HepG2 (cell line): ENCODE data around the gene MRI1. TPM values are rescaled to one million over a fixed set of nuclear protein-coding genes. Genes with fewer than 3 reads are reported as not detected.

Experiments used
- ATAC-seq: fragments of 200-7000 bp; cut with Tn5 transposase; 3 replicates; pipeline ENCODE4 v1.9.1; 2020; ENCODE audit warnings: mild to moderate bottlenecking, moderate library complexity
- BruUV-seq: library from RNA; stranded (reverse); fragments of 400-500 nt; replicated peaks from 2 replicates; lab custom pipeline; 2021; lab: Mats Ljungman, UMichigan
- CTCF ChIA-PET: fragments of 300-600 bp; formaldehyde crosslinking; extraction: SDS; loops from one replicate; lab custom pipeline; 2021; ENCODE audit warnings: low total read pairs, inconsistent platforms, low intra/inter-chr PET ratio; lab: Yijun Ruan, JAX
- POLR2A ChIA-PET: fragments of 350-600 bp; sonication (Branson Sonifier 250); formaldehyde crosslinking; loops from one replicate; lab custom pipeline; 2020; ENCODE audit warnings: antibody characterized with exemption, inconsistent platforms; lab: Yijun Ruan, JAX
- DNase-seq: peaks from one replicate; pipeline ENCODE4 v3.0.0-alpha.2; 2015; ENCODE audit warnings: low spot score
- FAIRE-seq: peaks from 3 replicates; lab custom pipeline; 2011; peaks lifted over from hg19 to GRCh38; lab: Jason Lieb, UNC
- H2AFZ ChIP-seq: one replicate; pipeline ENCODE4 v1.6.1; 2011; ENCODE audit warnings: low read length, inconsistent platforms
- H3K27ac ChIP-seq: fragments of 300-600 bp; 3 replicates; pipeline ENCODE4 v1.8.0; 2011; ENCODE audit warnings: mixed run types, mild to moderate bottlenecking, mixed read lengths, low read length, inconsistent platforms; ENCODE audit not compliant: insufficient read depth; ENCODE audit errors: extremely low read length
- H3K27me3 ChIP-seq, 2 experiments: fragments of 200-600 bp in 1 of 2; 2 replicates in 1 of 2; 3 replicates in 1 of 2; pipeline versions ENCODE4 v1.6.0 to v1.8.0; 2011; ENCODE audit warnings: low read length in 2 of 2, mild to moderate bottlenecking in 2 of 2, moderate library complexity in 2 of 2, inconsistent platforms in 1 of 2; ENCODE audit not compliant: insufficient read depth in 2 of 2, control insufficient read depth in 1 of 2
- H3K36me3 ChIP-seq, 2 experiments: fragments of 200-600 bp in 1 of 2; replicated peaks in 1 of 2; 2 replicates in 1 of 2; 3 replicates in 1 of 2; pipeline versions ENCODE4 v1.5.1 to v1.8.0; 2011; ENCODE audit warnings: low read length in 2 of 2, inconsistent platforms in 1 of 2; ENCODE audit not compliant: insufficient read depth in 2 of 2, control insufficient read depth in 1 of 2
- H3K4me1 ChIP-seq: 2 replicates; pipeline ENCODE4 v1.5.1; 2012; ENCODE audit warnings: low read length, inconsistent platforms; ENCODE audit not compliant: insufficient read depth
- H3K4me2 ChIP-seq: 2 replicates; pipeline ENCODE4 v1.6.0; 2011; ENCODE audit warnings: low read depth, low read length, inconsistent platforms
- H3K4me3 ChIP-seq, 3 experiments: fragments of 200-600 bp in 1 of 3; sonication (generic), shearing (Covaris generic) in 1 of 3; replicated peaks in 1 of 3; 2 replicates each; pipeline ENCODE4 v1.5.1; 2011 to 2016; ENCODE audit warnings: low read length in 3 of 3, inconsistent platforms in 2 of 3, low read depth in 2 of 3, mild to moderate bottlenecking in 2 of 3, control low read depth in 1 of 3, mixed read lengths in 1 of 3; ENCODE audit not compliant: insufficient read depth in 1 of 3
- H3K79me2 ChIP-seq: one replicate; pipeline ENCODE4 v1.6.1; 2011; ENCODE audit warnings: low read length, inconsistent platforms; ENCODE audit not compliant: insufficient read depth
- H3K9ac ChIP-seq: 2 replicates; pipeline ENCODE4 v1.6.0; 2011; ENCODE audit warnings: mild to moderate bottlenecking, low read depth, low read length, inconsistent platforms; ENCODE audit not compliant: insufficient read depth
- H3K9me3 ChIP-seq: 2 replicates; pipeline ENCODE4 v1.5.1; 2012; ENCODE audit warnings: mild to moderate bottlenecking, low read length
- H4K20me1 ChIP-seq: 2 replicates; pipeline ENCODE4 v1.6.0; 2011; ENCODE audit warnings: inconsistent platforms, mild to moderate bottlenecking, low read length, moderate library complexity; ENCODE audit not compliant: insufficient read depth
- AHR ChIP-seq: IDR thresholded peaks from 2 replicates; pipeline ENCODE4 v1.6.1; 2018; ENCODE audit warnings: missing genetic modification reagents, missing compliant biosample characterization
- CCDC6 ChIP-seq: sonication (generic); formaldehyde crosslinking; IDR thresholded peaks from 2 replicates; pipeline ENCODE4 v1.8.1; 2022; ENCODE audit warnings: mild to moderate bottlenecking, missing genetic modification reagents, moderate library complexity
- HNRNPL ChIP-seq: fragments of 200-400 bp; formaldehyde crosslinking; IDR thresholded peaks from 2 replicates; pipeline ENCODE4 v1.6.1; 2017; ENCODE audit warnings: mild to moderate bottlenecking, low read depth, low read length
- NR0B2 ChIP-seq: sonication (generic); formaldehyde crosslinking; IDR thresholded peaks from 2 replicates; pipeline ENCODE4 v1.4.0; 2020; ENCODE audit warnings: mild to moderate bottlenecking, missing genetic modification reagents
- PRPF4 ChIP-seq: fragments of 200-400 bp; formaldehyde crosslinking; IDR thresholded peaks from 2 replicates; pipeline ENCODE4 v1.6.1; 2016; ENCODE audit warnings: low read length, low read depth; ENCODE audit not compliant: poor library complexity, severe bottlenecking
- TEF ChIP-seq: sonication (generic); formaldehyde crosslinking; IDR thresholded peaks from 2 replicates; pipeline ENCODE4 v1.5.0; 2020; ENCODE audit warnings: missing genetic modification reagents
- ZFP82 ChIP-seq: sonication (generic); formaldehyde crosslinking; IDR thresholded peaks from 2 replicates; pipeline ENCODE4 v1.5.1; 2020; ENCODE audit warnings: mild to moderate bottlenecking, missing genetic modification reagents, borderline replicate concordance
- ZNF160 ChIP-seq: sonication (generic); formaldehyde crosslinking; IDR thresholded peaks from 2 replicates; pipeline ENCODE4 v1.8.0; 2022; ENCODE audit warnings: mild to moderate bottlenecking, inconsistent platforms, missing genetic modification reagents
- WGBS: methylation state at CpG from one replicate; pipeline ENCODE4 v1.1.6; 2017; ENCODE audit warnings: low lambda C conversion rate; 5-methylcytosine and 5-hydroxymethylcytosine counted together
- in situ Hi-C: cut with HindIII; loops from 2 replicates; pipeline ENCODE4 v1.10.0; 2017; ENCODE audit warnings: low pct_unique_long_range_greater_than_20kb; ENCODE audit not compliant: extremely low pct_ligation_motif_present
- intact Hi-C: fragments of 100-400 bp; cut with micrococcal nuclease; formaldehyde crosslinking; loops from one replicate; pipeline ENCODE4 v1.10.0; 2022; ENCODE audit not compliant: unreplicated experiment
- polyA plus RNA-seq, 8 experiments: library from polyadenylated mRNA; depleted of rRNA in 3 of 8; stranded (reverse) in 7 of 8; unstranded in 1 of 8; fragments of >200 nt; fragmentation: Illumina TruSeq in 4 of 8; extraction: Trizol in 4 of 8; gene quantifications; 2 replicates each; pipeline versions ENCODE4 v1.2.1 to v1.2.3, GENCODE V29; 2011 to 2016; ENCODE audit warnings: low read depth in 4 of 8, missing spikeins in 1 of 8, mixed read lengths in 1 of 8; ENCODE audit not compliant: insufficient read depth in 1 of 8
- total RNA-seq, 5 experiments: library from RNA; depleted of rRNA; stranded (reverse); fragments of >200 nt; fragmentation: Illumina TruSeq; extraction: Trizol; gene quantifications; 2 replicates each; pipeline ENCODE4 v1.2.3, GENCODE V29; 2016; ENCODE audit warnings: low read depth in 1 of 5
- TF ChIP-seq, protein P1 (sequence below): sonication (generic); formaldehyde crosslinking; IDR thresholded peaks from 2 replicates; pipeline ENCODE4 v1.9.0; 2022; ENCODE audit warnings: low read depth, missing genetic modification reagents

MRI1 gene
- total and polyA plus RNA-seq, 2 of the 13 experiments (the other 11 are each of a cell fraction or from before 2014, with no cell fraction given), result 20.1 to 20.6 TPM

DNA sequence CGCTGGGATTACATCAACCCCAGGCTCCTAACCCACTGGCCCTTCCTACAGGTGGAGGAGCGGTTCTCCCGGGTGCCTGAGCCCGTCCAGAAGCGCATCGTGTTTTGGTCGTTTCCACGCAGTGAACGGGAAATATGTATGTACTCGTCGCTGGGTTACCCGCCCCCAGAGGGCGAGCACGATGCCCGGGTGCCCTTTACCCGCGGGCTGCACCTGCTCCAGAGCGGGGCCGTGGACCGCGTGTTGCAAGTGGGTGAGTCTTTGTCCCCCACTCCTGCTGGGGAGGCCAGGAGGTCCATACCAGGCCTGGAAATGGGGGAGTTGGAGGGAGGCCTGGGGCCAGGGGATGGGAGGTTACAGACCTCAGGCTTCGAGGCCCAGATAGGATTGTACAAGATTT lies 35.3 kb downstream of the MRI1 start:
- H3K9ac ChIP-seq, result no peak overlapping the region
- FAIRE-seq (no peak), DNase-seq (no peak), ATAC-seq (no peak)
- peaks cover 2% of the 10 kb centered on the region for H3K79me2 ChIP-seq
- H3K27me3 ChIP-seq, result no peaks in the 10 kb centered on the region
- no peak overlapping the region for H2AFZ ChIP-seq
- H3K4me2 ChIP-seq, result no peak overlapping the region
- ChIA-PET CTCF (no interaction called here), POLR2A (no interaction called here)
- no peaks in the 10 kb centered on the region for H3K36me3 ChIP-seq
- no peak overlapping the region for H3K4me3 ChIP-seq
- no TSS peak for BruUV-seq
- no peaks in the 10 kb centered on the region for H3K9me3 ChIP-seq
- no peak overlapping the region for H3K27ac ChIP-seq
- in situ Hi-C loops, result no loop called here
- intact Hi-C loops, result loop anchor here (5.0 kb wide), 1 partner anchor 33 kb away; no protein-coding TSS in a partner anchor
- 80% methylated on average over 13 of the region's 22 CpGs for WGBS
- TF ChIP-seq NR0B2 (no peak), PRPF4 (no peak), ZNF160 (CRISPR knock-in tag) (no peak), HNRNPL (peak; percentile 83; the same call in 1 of the 2 replicates), AHR (no peak)
- TF ChIP-seq, protein P1, sequence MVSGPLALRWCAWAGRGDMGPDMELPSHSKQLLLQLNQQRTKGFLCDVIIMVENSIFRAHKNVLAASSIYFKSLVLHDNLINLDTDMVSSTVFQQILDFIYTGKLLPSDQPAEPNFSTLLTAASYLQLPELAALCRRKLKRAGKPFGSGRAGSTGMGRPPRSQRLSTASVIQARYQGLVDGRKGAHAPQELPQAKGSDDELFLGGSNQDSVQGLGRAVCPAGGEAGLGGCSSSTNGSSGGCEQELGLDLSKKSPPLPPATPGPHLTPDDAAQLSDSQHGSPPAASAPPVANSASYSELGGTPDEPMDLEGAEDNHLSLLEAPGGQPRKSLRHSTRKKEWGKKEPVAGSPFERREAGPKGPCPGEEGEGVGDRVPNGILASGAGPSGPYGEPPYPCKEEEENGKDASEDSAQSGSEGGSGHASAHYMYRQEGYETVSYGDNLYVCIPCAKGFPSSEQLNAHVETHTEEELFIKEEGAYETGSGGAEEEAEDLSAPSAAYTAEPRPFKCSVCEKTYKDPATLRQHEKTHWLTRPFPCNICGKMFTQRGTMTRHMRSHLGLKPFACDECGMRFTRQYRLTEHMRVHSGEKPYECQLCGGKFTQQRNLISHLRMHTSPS (CRISPR knock-in tag), result no peak
- peaks cover 28% of the 10 kb centered on the region for H3K4me1 ChIP-seq
- no peaks in the 10 kb centered on the region for H4K20me1 ChIP-seq

GRCh38 chr19:13803038-13803437 lies 38.7 kb downstream of the MRI1 start:
- Histone ChIP-seq H3K27ac (no peak overlapping the region), H3K9me3 (no peaks in the 10 kb centered on the region), H3K9ac (no peak overlapping the region), H3K4me1 (peaks cover 11% of the 10 kb centered on the region), H3K27me3 (no peaks in the 10 kb centered on the region), H2AFZ (no peak overlapping the region), H3K79me2 (no peaks in the 10 kb centered on the region), H3K4me3 (no peak overlapping the region), H3K4me2 (no peak overlapping the region), H3K36me3 (no peaks in the 10 kb centered on the region), H4K20me1 (no peaks in the 10 kb centered on the region)
- ChIA-PET POLR2A (no interaction called here), CTCF (no interaction called here)
- DNase-seq (no peak), FAIRE-seq (no peak), ATAC-seq (peak; percentile 21; the same call in 2 of the 3 replicates)
- no CpG with 5 or more reads among the region's 9 CpGs for WGBS
- BruUV-seq, result no TSS peak
- TF ChIP-seq TEF (CRISPR knock-in tag) (no peak), ZFP82 (no peak), CCDC6 (CRISPR knock-in tag) (no peak)
- in situ Hi-C loops (no loop called here), intact Hi-C loops (no loop called here)
